H1 (cell line): ENCODE data around the gene EPM2A. TPM values are rescaled to one million over a fixed set of nuclear protein-coding genes. Genes with fewer than 3 reads are reported as not detected.

Source experiments
- CTCF ChIA-PET: fragments of 300-600 bp; sonication (Branson Sonifier 250); formaldehyde crosslinking; loops from one replicate; lab custom pipeline; 2021; ENCODE audit not compliant: partially characterized antibody; lab: Charles Lee
- POLR2A ChIA-PET: fragments of 300-600 bp; sonication (Branson Sonifier 250); formaldehyde crosslinking; loops from one replicate; lab custom pipeline; 2021; ENCODE audit warnings: inconsistent platforms; ENCODE audit not compliant: partially characterized antibody; lab: Charles Lee
- DNase-seq, 2 experiments: peaks; one replicate each; pipeline versions ENCODE4 v3.0.0 to v3.0.0-alpha.2; 2010 to 2022; ENCODE audit warnings: low spot score in 2 of 2, low read depth in 1 of 2, mixed read lengths in 1 of 2
- FAIRE-seq: peaks from 2 replicates; lab custom pipeline; 2011; peaks lifted over from hg19 to GRCh38; lab: Jason Lieb, UNC
- H2AFZ ChIP-seq: 2 replicates; pipeline ENCODE4 v1.8.1; 2012; ENCODE audit warnings: low read length, inconsistent platforms
- H2AK5ac ChIP-seq: 2 replicates; pipeline ENCODE4 v1.6.1; 2013; ENCODE audit warnings: low read depth, low read length
- H2BK120ac ChIP-seq: replicated peaks from 2 replicates; pipeline ENCODE3; 2013; ENCODE audit warnings: low read depth, low read length, inconsistent platforms
- H2BK12ac ChIP-seq: 2 replicates; pipeline ENCODE4 v1.6.1; 2013; ENCODE audit warnings: low read depth, low read length
- H2BK15ac ChIP-seq: 2 replicates; pipeline ENCODE4 v1.6.1; 2013; ENCODE audit warnings: low read length
- H2BK20ac ChIP-seq: 2 replicates; pipeline ENCODE4 v1.6.1; 2013; ENCODE audit warnings: low read length
- H2BK5ac ChIP-seq: 2 replicates; pipeline ENCODE4 v1.6.1; 2013; ENCODE audit warnings: low read depth, low read length
- H3K14ac ChIP-seq: 2 replicates; pipeline ENCODE4 v1.6.1; 2013; ENCODE audit warnings: inconsistent platforms; ENCODE audit not compliant: insufficient read length
- H3K18ac ChIP-seq: 2 replicates; pipeline ENCODE4 v1.6.1; 2013; ENCODE audit warnings: low read length; ENCODE audit errors: extremely low read depth
- H3K23ac ChIP-seq: 2 replicates; pipeline ENCODE4 v1.6.1; 2013; ENCODE audit warnings: inconsistent platforms; ENCODE audit not compliant: insufficient read length
- H3K23me2 ChIP-seq: 2 replicates; pipeline ENCODE4 v1.6.1; 2013; ENCODE audit warnings: low read depth, low read length
- H3K27ac ChIP-seq: 2 replicates; pipeline ENCODE4 v1.6.1; 2011; ENCODE audit warnings: low read depth, low read length, inconsistent platforms
- H3K27me3 ChIP-seq, 4 experiments: replicated peaks in 1 of 4; 1 replicate in 1 of 4; 2 replicates in 3 of 4; pipeline versions ENCODE4 v1.6.1 to v1.8.1; 2011 to 2013; ENCODE audit warnings: low read length in 3 of 4, mild to moderate bottlenecking in 3 of 4, inconsistent platforms in 2 of 4, mixed read lengths in 2 of 4, moderate library complexity in 1 of 4; ENCODE audit not compliant: control insufficient read depth in 3 of 4, insufficient read depth in 3 of 4; ENCODE audit errors: extremely low read depth in 1 of 4
- H3K36me3 ChIP-seq, 4 experiments: 2 replicates each; pipeline versions ENCODE4 v1.6.1 to v1.8.1; 2011 to 2013; ENCODE audit warnings: mild to moderate bottlenecking in 4 of 4, low read length in 3 of 4, moderate library complexity in 2 of 4, control low read depth in 1 of 4, inconsistent platforms in 1 of 4; ENCODE audit not compliant: insufficient read depth in 4 of 4, control insufficient read depth in 2 of 4
- H3K4ac ChIP-seq: replicated peaks from 2 replicates; pipeline ENCODE3; 2013; ENCODE audit warnings: low read length, low read depth, mixed read lengths, inconsistent platforms; ENCODE audit not compliant: insufficient read length
- H3K4me1 ChIP-seq, 4 experiments: replicated peaks in 1 of 4; 1 replicate in 1 of 4; 2 replicates in 3 of 4; pipeline versions ENCODE4 v1.6.1 to v1.8.1; 2011 to 2013; ENCODE audit warnings: low read length in 3 of 4, inconsistent platforms in 2 of 4, mixed read lengths in 1 of 4; ENCODE audit not compliant: insufficient read depth in 4 of 4, control insufficient read depth in 3 of 4
- H3K4me2 ChIP-seq, 2 experiments: 2 replicates each; pipeline versions ENCODE4 v1.6.1 to v1.8.1; 2011 to 2013; ENCODE audit warnings: low read depth in 2 of 2, low read length in 2 of 2, control low read depth in 1 of 2, inconsistent platforms in 1 of 2, mild to moderate bottlenecking in 1 of 2; ENCODE audit not compliant: insufficient read depth in 1 of 2
- H3K4me3 ChIP-seq, 4 experiments: fragments of 200-600, 300-600 bp in 1 of 4; sonication (generic), shearing (Covaris generic), sonication (Bioruptor Twin) in 1 of 4; 2 replicates each; pipeline versions ENCODE4 v1.5.1 to v1.8.1; 2011 to 2016; ENCODE audit warnings: low read length in 4 of 4, low read depth in 3 of 4, control low read depth in 2 of 4, inconsistent platforms in 2 of 4, mild to moderate bottlenecking in 2 of 4, mixed read lengths in 1 of 4, moderate library complexity in 1 of 4; ENCODE audit not compliant: insufficient read depth in 2 of 4; ENCODE audit errors: extremely low read depth in 1 of 4
- H3K56ac ChIP-seq: replicated peaks from 2 replicates; pipeline ENCODE3; 2013; ENCODE audit warnings: low read depth, mild to moderate bottlenecking, mixed read lengths, low read length, inconsistent platforms; ENCODE audit not compliant: insufficient read length
- H3K79me1 ChIP-seq: 2 replicates; pipeline ENCODE4 v1.6.1; 2013; ENCODE audit warnings: low read depth, low read length, control low read depth
- H3K79me2 ChIP-seq, 2 experiments: 2 replicates each; pipeline versions ENCODE4 v1.6.1 to v1.8.1; 2012 to 2013; ENCODE audit warnings: low read length in 2 of 2, mild to moderate bottlenecking in 2 of 2, inconsistent platforms in 1 of 2; ENCODE audit not compliant: insufficient read depth in 2 of 2, control insufficient read depth in 1 of 2
- H3K9ac ChIP-seq, 4 experiments: replicated peaks in 1 of 4; 1 replicate in 1 of 4; 2 replicates in 3 of 4; pipeline versions ENCODE4 v1.6.1 to v1.8.1; 2011 to 2013; ENCODE audit warnings: low read depth in 3 of 4, low read length in 3 of 4, control low read depth in 2 of 4, mild to moderate bottlenecking in 2 of 4, moderate library complexity in 2 of 4, inconsistent platforms in 1 of 4; ENCODE audit errors: extremely low read depth in 1 of 4
- H3K9me3 ChIP-seq, 2 experiments: 2 replicates each; pipeline versions ENCODE4 v1.6.1 to v1.8.1; 2012 to 2013; ENCODE audit warnings: mild to moderate bottlenecking in 2 of 2, moderate library complexity in 2 of 2, control low read depth in 1 of 2, inconsistent platforms in 1 of 2, low read depth in 1 of 2, low read length in 1 of 2, mixed read lengths in 1 of 2; ENCODE audit not compliant: insufficient read depth in 2 of 2
- H4K20me1 ChIP-seq, 2 experiments: replicated peaks in 1 of 2; 2 replicates each; pipeline versions ENCODE3 to v1.8.1; 2011 to 2013; ENCODE audit warnings: inconsistent platforms in 2 of 2, low read length in 2 of 2, mild to moderate bottlenecking in 1 of 2; ENCODE audit not compliant: insufficient read depth in 2 of 2, control insufficient read depth in 1 of 2
- H4K5ac ChIP-seq: 2 replicates; pipeline ENCODE4 v1.6.1; 2013; ENCODE audit warnings: low read length, low read depth, mixed read lengths, inconsistent platforms; ENCODE audit not compliant: insufficient read length
- H4K8ac ChIP-seq: 2 replicates; pipeline ENCODE4 v1.8.0; 2013; ENCODE audit warnings: mild to moderate bottlenecking, moderate library complexity, low read length, inconsistent platforms; ENCODE audit not compliant: insufficient read depth; ENCODE audit errors: extremely low read depth
- H4K91ac ChIP-seq: replicated peaks from 2 replicates; pipeline ENCODE3; 2013; ENCODE audit warnings: low read length, mixed read lengths, inconsistent platforms; ENCODE audit not compliant: insufficient read length
- JUN ChIP-seq: IDR thresholded peaks from 2 replicates; pipeline ENCODE4 v1.6.1; 2011; ENCODE audit warnings: low read depth, mild to moderate bottlenecking, improper control_type of control experiment, low read length
- PHF8 ChIP-seq: fragments of 200-600 bp; sonication (generic); conservative IDR thresholded peaks from 2 replicates; pipeline ENCODE4 v1.7.1; 2012; ENCODE audit warnings: low read depth, mild to moderate bottlenecking, inconsistent platforms, low read length, moderate library complexity
- POU5F1 ChIP-seq: IDR thresholded peaks from 2 replicates; pipeline ENCODE4 v1.6.1; 2011; ENCODE audit warnings: low read depth, mild to moderate bottlenecking, low read length, moderate library complexity
- SP1 ChIP-seq: IDR thresholded peaks from 2 replicates; pipeline ENCODE4 v1.6.1; 2011; ENCODE audit warnings: low read depth, low read length
- WGBS, 2 experiments: shearing (Covaris generic) in 1 of 2; methylation state at CpG; one replicate each; pipeline versions ENCODE4 v1.1.6 to v1.1.7; 2013 to 2015; ENCODE audit warnings: low lambda C conversion rate in 2 of 2, mixed read lengths in 2 of 2, inconsistent platforms in 1 of 2, low coverage in 1 of 2, missing lambda C conversion rate in 1 of 2; ENCODE audit not compliant: insufficient replicate concordance in 2 of 2, insufficient coverage in 1 of 2, insufficient read length in 1 of 2; ENCODE audit errors: extremely low coverage in 1 of 2, missing lambda C conversion rate in 1 of 2; 5-methylcytosine and 5-hydroxymethylcytosine counted together
- polyA plus RNA-seq, 7 experiments: library from polyadenylated mRNA; depleted of rRNA in 3 of 7; stranded (reverse) in 5 of 7; unstranded in 2 of 7; fragments of >200 nt in 5 of 7; fragments of 200-250 nt in 2 of 7; gene quantifications; 1 replicate in 5 of 7; 2 replicates in 1 of 7; 4 replicates in 1 of 7; pipeline versions ENCODE4 v1.2.1 to v1.2.3, GENCODE V29; 2011 to 2013; ENCODE audit warnings: missing spikeins in 2 of 7, mixed read lengths in 2 of 7
- total RNA-seq: library from RNA; stranded (reverse); fragmentation: NEBNext Ultra II Directional; extraction: Animal tissue kit (Norgen Biotek cat#: 25700); gene quantifications from 2 replicates; pipeline ENCODE4 v1.2.1, GENCODE V29; 2021
- TF ChIP-seq, protein P1 (sequence below): IDR thresholded peaks from 2 replicates; pipeline ENCODE4 v1.6.1; 2012; ENCODE audit warnings: inconsistent platforms

Gene EPM2A
- total and polyA plus RNA-seq, 2 of the 8 experiments (the other 6 are each of a cell fraction or from before 2014, with no cell fraction given) = 2.3 to 6.2 TPM

DNA sequence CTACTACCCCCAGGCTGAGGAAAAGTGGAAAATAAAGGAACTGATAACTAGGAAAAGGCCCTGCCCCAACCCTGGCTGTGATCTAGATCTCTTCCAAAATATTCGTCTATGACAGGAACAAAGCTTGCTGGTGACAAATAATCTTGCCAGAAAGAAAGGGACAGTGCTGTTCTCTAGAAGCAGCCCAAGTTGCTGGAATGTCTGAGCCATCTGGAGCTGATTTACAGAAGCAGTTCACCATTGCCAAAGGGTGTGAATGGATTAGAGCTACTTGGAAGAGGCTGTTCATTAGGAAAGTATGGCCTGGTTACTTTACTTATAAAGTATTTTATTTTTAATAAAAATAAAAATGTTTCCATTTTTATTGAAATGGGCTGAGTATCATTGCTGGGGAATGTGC lies 146.3 kb downstream of the EPM2A start:
- POLR2A ChIA-PET = no interaction called here
- TF ChIP-seq JUN (no peak), POU5F1 (no peak), PHF8 (no peak), SP1 (no peak)
- TF ChIP-seq, protein P1, sequence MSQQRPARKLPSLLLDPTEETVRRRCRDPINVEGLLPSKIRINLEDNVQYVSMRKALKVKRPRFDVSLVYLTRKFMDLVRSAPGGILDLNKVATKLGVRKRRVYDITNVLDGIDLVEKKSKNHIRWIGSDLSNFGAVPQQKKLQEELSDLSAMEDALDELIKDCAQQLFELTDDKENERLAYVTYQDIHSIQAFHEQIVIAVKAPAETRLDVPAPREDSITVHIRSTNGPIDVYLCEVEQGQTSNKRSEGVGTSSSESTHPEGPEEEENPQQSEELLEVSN = no peak
- H2BK5ac ChIP-seq = no peak overlapping the region

More for the DNA sequence above, 146.3 kb downstream of the EPM2A start:
- no peak overlapping the region for H2BK20ac ChIP-seq
- no peak overlapping the region for H4K91ac ChIP-seq
- H3K18ac ChIP-seq = no peak overlapping the region
- no peak overlapping the region for H3K56ac ChIP-seq
- H3K4me1 ChIP-seq = no peaks in the 10 kb centered on the region
- H2BK12ac ChIP-seq = no peak overlapping the region
- H4K20me1 ChIP-seq = no peaks in the 10 kb centered on the region
- peaks cover 0 to 2% (median 0%) of the 10 kb centered on the region in 4 experiments; a peak in 1 of 7 replicates for H3K27me3 ChIP-seq
- no peak for FAIRE-seq
- no peak overlapping the region for H4K5ac ChIP-seq
- no peak overlapping the region for H3K4me2 ChIP-seq
- no peak overlapping the region for H2BK120ac ChIP-seq
- no peak overlapping the region for H2AK5ac ChIP-seq
- no peak overlapping the region for H3K4me3 ChIP-seq
- no peak overlapping the region for H3K4ac ChIP-seq
- H3K36me3 ChIP-seq = no peaks in the 10 kb centered on the region
- no peak overlapping the region for H3K23ac ChIP-seq
- H3K79me2 ChIP-seq = no peaks in the 10 kb centered on the region
- H2AFZ ChIP-seq = no peak overlapping the region
- no peaks in the 10 kb centered on the region for H3K79me1 ChIP-seq
- H3K9ac ChIP-seq = no peak overlapping the region
- no peak overlapping the region for H4K8ac ChIP-seq
- no peak overlapping the region for H3K14ac ChIP-seq
- CTCF ChIA-PET = no interaction called here
- DNase-seq = no peak
- no peak overlapping the region for H3K27ac ChIP-seq
- H2BK15ac ChIP-seq = no peak overlapping the region
- no peaks in the 10 kb centered on the region for H3K9me3 ChIP-seq
- no peaks in the 10 kb centered on the region for H3K23me2 ChIP-seq
- 80% methylated on average over 1 of the region's 1 CpG; no CpG with 5 or more reads in 1 of the 2 experiments for WGBS, 2 experiments
